ENCODE results near the gene PROM1.

- TF ChIP-seq POLR2A (IDR thresholded peaks at IDR 0.05) (no peak), CTCF (IDR thresholded peaks at IDR 0.05) (peak; percentile 82 to 93 (median 86))
Measured at GRCh38 chr4:15956179-15956850, 127.5 kb downstream of the PROM1 start.

All from heart left ventricle (tissue), 13 donors.